HCT116 (cell line): ENCODE data around the gene FRMD4A. TPM values are rescaled to one million over a fixed set of nuclear protein-coding genes. Genes with fewer than 3 reads are reported as not detected.

ENCODE experiments used
- ATAC-seq: fragments of 200-7000 bp; cut with Tn5 transposase; 2 replicates; pipeline ENCODE4 v1.9.1; 2020; ENCODE audit warnings: mild to moderate bottlenecking, moderate library complexity
- BruUV-seq: library from RNA; stranded (reverse); fragments of 400-500 nt; replicated peaks from 2 replicates; lab custom pipeline; 2021; lab: Mats Ljungman, UMichigan
- CTCF ChIA-PET: fragments of 300-600 bp; sonication (Branson Sonifier 250); formaldehyde crosslinking; loops from one replicate; lab custom pipeline; 2021; ENCODE audit warnings: antibody characterized with exemption; lab: Charles Lee
- POLR2A ChIA-PET: fragments of 300-600, 350-600 bp; sonication (Branson Sonifier 250); formaldehyde crosslinking; loops from one replicate; lab custom pipeline; 2021; ENCODE audit warnings: antibody characterized with exemption; lab: Charles Lee
- RAD21 ChIA-PET, 2 experiments: fragments of 300-600 bp; sonication (Branson Sonifier 250); formaldehyde crosslinking; loops; one replicate each; lab custom pipeline; 2023; ENCODE audit warnings: low total read pairs in 2 of 2; ENCODE audit not compliant: uncharacterized antibody in 2 of 2, unreplicated experiment in 2 of 2, low non-redundant PET in 1 of 2; lab: Charles Lee
- DNase-seq: peaks from one replicate; pipeline ENCODE4 v3.0.0-alpha.2; 2010; ENCODE audit warnings: low read depth, low spot score
- H2AFZ ChIP-seq: fragments of 200-600 bp; shearing (Covaris generic), sonication (generic); 2 replicates; pipeline ENCODE4 v1.6.1; 2017; ENCODE audit warnings: low read depth, mixed run types, mixed read lengths, antibody characterized with exemption, low read length; ENCODE audit not compliant: poor library complexity, severe bottlenecking
- H3K27ac ChIP-seq: 2 replicates; pipeline ENCODE4 v1.5.1; 2012; ENCODE audit warnings: low read depth, low read length
- H3K27me3 ChIP-seq: fragments of 200-600 bp; sonication (generic); 2 replicates; pipeline ENCODE4 v1.6.1; 2016; ENCODE audit warnings: mixed run types, low read length, mixed read lengths; ENCODE audit not compliant: insufficient read depth
- H3K36me3 ChIP-seq, 2 experiments: fragments of 200-500 bp in 1 of 2; fragments of 200-600 bp in 1 of 2; sonication (Bioruptor generic) in 1 of 2; sonication (generic) in 1 of 2; 2 replicates each; pipeline versions ENCODE4 v1.5.1 to v1.6.1; 2014 to 2016; ENCODE audit warnings: low read length in 2 of 2, inconsistent platforms in 1 of 2, mixed read lengths in 1 of 2, mixed run types in 1 of 2; ENCODE audit not compliant: insufficient read depth in 2 of 2, control insufficient read depth in 1 of 2
- H3K4me1 ChIP-seq, 2 experiments: fragments of 200-600 bp in 1 of 2; sonication (generic) in 1 of 2; 2 replicates each; pipeline versions ENCODE4 v1.5.1 to v1.6.1; 2012 to 2017; ENCODE audit warnings: low read length in 2 of 2, inconsistent platforms in 1 of 2, mild to moderate bottlenecking in 1 of 2, mixed read lengths in 1 of 2, mixed run types in 1 of 2, moderate library complexity in 1 of 2; ENCODE audit not compliant: insufficient read depth in 2 of 2, control insufficient read depth in 1 of 2
- H3K4me2 ChIP-seq: fragments of 200-600 bp; sonication (generic); 2 replicates; pipeline ENCODE4 v1.6.1; 2017; ENCODE audit warnings: mixed run types, low read length, mixed read lengths
- H3K4me3 ChIP-seq, 2 experiments: fragments of 200-600 bp in 1 of 2; sonication (generic) in 1 of 2; replicated peaks in 1 of 2; 2 replicates each; pipeline ENCODE4 v1.5.1; 2011 to 2016; ENCODE audit warnings: low read length in 2 of 2, control low read depth in 1 of 2, low read depth in 1 of 2, mild to moderate bottlenecking in 1 of 2, mixed read lengths in 1 of 2, mixed run types in 1 of 2
- H3K79me2 ChIP-seq: fragments of 200-600 bp; sonication (generic); 2 replicates; pipeline ENCODE4 v1.6.1; 2017; ENCODE audit warnings: mild to moderate bottlenecking, mixed run types, low read length, moderate library complexity, mixed read lengths; ENCODE audit not compliant: insufficient read depth
- H3K9ac ChIP-seq: fragments of 200-600 bp; sonication (generic); 2 replicates; pipeline ENCODE4 v1.6.1; 2016; ENCODE audit warnings: low read length, mixed read lengths
- H3K9me2 ChIP-seq: fragments of 200-600 bp; sonication (generic), shearing (Covaris generic); 2 replicates; pipeline ENCODE4 v1.6.1; 2017; ENCODE audit warnings: mixed run types, mild to moderate bottlenecking, moderate library complexity; ENCODE audit not compliant: insufficient read depth
- H3K9me3 ChIP-seq, 2 experiments: fragments of 200-500 bp in 1 of 2; fragments of 200-600 bp in 1 of 2; sonication (Bioruptor generic) in 1 of 2; sonication (generic) in 1 of 2; 2 replicates each; pipeline ENCODE4 v1.6.1; 2014 to 2017; ENCODE audit warnings: low read length in 2 of 2, mixed read lengths in 2 of 2, inconsistent platforms in 1 of 2, low read depth in 1 of 2, mild to moderate bottlenecking in 1 of 2, mixed run types in 1 of 2, moderate library complexity in 1 of 2; ENCODE audit not compliant: control insufficient read depth in 1 of 2, insufficient read depth in 1 of 2
- H4K20me1 ChIP-seq: fragments of 200-600 bp; sonication (generic), shearing (Covaris generic); 2 replicates; pipeline ENCODE4 v1.6.1; 2017; ENCODE audit warnings: mixed run types, mild to moderate bottlenecking, moderate library complexity; ENCODE audit not compliant: insufficient read depth
- ATF3 ChIP-seq: IDR thresholded peaks from 2 replicates; pipeline ENCODE4 v1.6.1; 2012
- CBX3 ChIP-seq: IDR thresholded peaks from 2 replicates; pipeline ENCODE4 v1.6.1; 2012; ENCODE audit warnings: low read depth
- CEBPB ChIP-seq: IDR thresholded peaks from 2 replicates; pipeline ENCODE4 v1.6.1; 2012; ENCODE audit warnings: low read depth
- CTCF ChIP-seq, 3 experiments: fragments of 200-600 bp in 1 of 3; sonication (generic) in 1 of 3; IDR thresholded peaks in 2 of 3; conservative IDR thresholded peaks in 1 of 3; 2 replicates each; pipeline ENCODE4 v1.5.1; 2012 to 2017; ENCODE audit warnings: low read depth in 2 of 3, low read length in 2 of 3, antibody characterized with exemption in 1 of 3, borderline replicate concordance in 1 of 3, control low read depth in 1 of 3, mild to moderate bottlenecking in 1 of 3, mixed read lengths in 1 of 3, mixed run types in 1 of 3, moderate library complexity in 1 of 3; ENCODE audit not compliant: insufficient read depth in 1 of 3
- EGR1 ChIP-seq: IDR thresholded peaks from 2 replicates; pipeline ENCODE4 v1.6.1; 2012; ENCODE audit warnings: low read depth
- ELF1 ChIP-seq: IDR thresholded peaks from 2 replicates; pipeline ENCODE4 v1.6.1; 2012; ENCODE audit warnings: low read depth, borderline replicate concordance
- EZH2 ChIP-seq: fragments of 200-600 bp; sonication (generic); IDR thresholded peaks from 2 replicates; pipeline ENCODE4 v1.6.1; 2017; ENCODE audit warnings: antibody characterized with exemption, mixed run types
- JUND ChIP-seq: IDR thresholded peaks from 2 replicates; pipeline ENCODE4 v1.6.1; 2012
- MAX ChIP-seq: IDR thresholded peaks from 2 replicates; pipeline ENCODE4 v1.6.1; 2012
- POLR2A ChIP-seq: IDR thresholded peaks from 2 replicates; pipeline ENCODE4 v1.7.0; 2011; ENCODE audit warnings: borderline replicate concordance; ENCODE audit not compliant: insufficient read depth, insufficient read length; ENCODE audit errors: extremely low read depth
- POLR2AphosphoS5 ChIP-seq: IDR thresholded peaks from 2 replicates; pipeline ENCODE4 v1.6.1; 2011; ENCODE audit warnings: mild to moderate bottlenecking, low read depth, low read length, moderate library complexity
- RAD21 ChIP-seq: IDR thresholded peaks from 2 replicates; pipeline ENCODE4 v1.6.1; 2012; ENCODE audit warnings: low read depth, mild to moderate bottlenecking
- SIN3A ChIP-seq: IDR thresholded peaks from 2 replicates; pipeline ENCODE4 v1.6.1; 2012; ENCODE audit warnings: low read depth
- SRF ChIP-seq: IDR thresholded peaks from 2 replicates; pipeline ENCODE4 v1.6.1; 2012; ENCODE audit warnings: low read depth
- TCF7L2 ChIP-seq: IDR thresholded peaks from 2 replicates; pipeline ENCODE4 v1.7.0; 2011; ENCODE audit warnings: borderline replicate concordance, inconsistent platforms; ENCODE audit not compliant: insufficient read depth, insufficient read length; ENCODE audit errors: extremely low read depth
- YY1 ChIP-seq: IDR thresholded peaks from 2 replicates; pipeline ENCODE4 v1.6.1; 2011; ENCODE audit warnings: low read length, low read depth, moderate library complexity, mild to moderate bottlenecking; ENCODE audit not compliant: insufficient replicate concordance; ENCODE audit errors: extremely low read depth
- ZBTB33 ChIP-seq: IDR thresholded peaks from 2 replicates; pipeline ENCODE4 v1.6.1; 2011; ENCODE audit warnings: mild to moderate bottlenecking, low read length, moderate library complexity; ENCODE audit not compliant: insufficient replicate concordance; ENCODE audit errors: extremely low read depth
- ZFX ChIP-seq: fragments of 450-650 bp; IDR thresholded peaks from 2 replicates; pipeline ENCODE4 v1.6.1; 2017
- ZNF274 ChIP-seq: fragments of 200-500 bp; sonication (Bioruptor generic); IDR thresholded peaks from 2 replicates; pipeline ENCODE4 v1.6.1; 2014; ENCODE audit warnings: mild to moderate bottlenecking, low read depth, low read length, inconsistent platforms
- intact Hi-C: fragments of 100-400 bp; cut with micrococcal nuclease; formaldehyde crosslinking; loops from 2 replicates; pipeline ENCODE4 v1.10.0; 2022
- total RNA-seq: library from RNA; stranded (reverse); gene quantifications from one replicate; pipeline ENCODE4 v1.2.1, GENCODE V29; 2021; ENCODE audit not compliant: unreplicated experiment

The FRMD4A gene
- total RNA-seq, 1 experiment from 2014 or later: 0.20 TPM

GRCh38 chr10:14293526-14293925, 37.2 kb downstream of the FRMD4A start:
- peaks cover 27% of the 10 kb centered on the region for H3K27me3 ChIP-seq
- H3K4me3 ChIP-seq: no peak overlapping the region
- ChIA-PET CTCF (no interaction called here), POLR2A (no interaction called here), RAD21 (no interaction called here)
- H2AFZ ChIP-seq: no peak overlapping the region
- intact Hi-C loops: no loop called here
- H3K79me2 ChIP-seq: no peaks in the 10 kb centered on the region
- H4K20me1 ChIP-seq: no peaks in the 10 kb centered on the region
- no peak overlapping the region for H3K4me2 ChIP-seq
- DNase-seq (no peak), ATAC-seq (no peak)
- no TSS peak for BruUV-seq
- H3K36me3 ChIP-seq: no peaks in the 10 kb centered on the region
- TF ChIP-seq RAD21 (no peak), ATF3 (no peak), POLR2AphosphoS5 (no peak), CTCF (IDR thresholded peaks at IDR 0.05 in 2 of 3, conservative IDR thresholded peaks at IDR 0.05 in 1 of 3; ENCODE audit: borderline replicate concordance in 1 of 3, insufficient read depth in 1 of 3, low read depth in 2 of 3, low read length in 2 of 3) (no peak), EGR1 (no peak), ZFX (no peak), CEBPB (no peak), SIN3A (no peak), ZNF274 (no peak), JUND (no peak), YY1 (no peak), ZBTB33 (no peak), MAX (no peak), SRF (no peak), TCF7L2 (no peak), POLR2A (no peak), EZH2 (no peak), ELF1 (no peak), CBX3 (no peak)
- H3K27ac ChIP-seq: no peak overlapping the region
- no peaks in the 10 kb centered on the region for H3K4me1 ChIP-seq
- no peaks in the 10 kb centered on the region for H3K9me2 ChIP-seq
- no peak overlapping the region for H3K9ac ChIP-seq
- peaks cover 0 to 7% of the 10 kb centered on the region in 2 experiments; a peak in 1 of 4 replicates for H3K9me3 ChIP-seq
